Activated CD4-positive, CD25-positive, alpha-beta regulatory T cell treated with anti-CD3 and anti-CD28 coated beads, Interleukin-2, amount 50 U/mL, for 24 hours (primary cell): ENCODE measurements around the gene CCR6.
"Not testable (repeated sequence)": the region's sequence is repeated elsewhere in the genome, so short reads cannot be mapped to it uniquely, and the experiment has no call there.

Experiments used
- ATAC-seq, 2 donors: fragments of 150-1000 bp; cut with Tn5 transposase; one replicate each; pipeline ENCODE4 v1.10.0; 2021; ENCODE audit warnings: mild to moderate bottlenecking in 1 of 2, moderate library complexity in 1 of 2

The CCR6 gene

GRCh38 chr6:167145461-167145860 lies 22.6 kb downstream of the CCR6 start:
- no peak for ATAC-seq

GRCh38 chr6:167146135-167146534 lies 23.2 kb downstream of the CCR6 start:
- ATAC-seq = no peak

GRCh38 chr6:167146977-167147376 lies 24.1 kb downstream of the CCR6 start:
- ATAC-seq = no peak

GRCh38 chr6:167148021-167148420 lies 25.1 kb downstream of the CCR6 start:
- no peak for ATAC-seq

- no peak for ATAC-seq
Observed at GRCh38 chr6:167148997-167149396, 26.1 kb downstream of the CCR6 start.

GRCh38 chr6:167150941-167151549 lies 28.1 kb downstream of the CCR6 start:
- ATAC-seq = peak; percentile 73 to 80

- no peak for ATAC-seq
Observed at GRCh38 chr6:167151648-167152047, 28.8 kb downstream of the CCR6 start.

GRCh38 chr6:167152862-167153261 lies 30.0 kb downstream of the CCR6 start:
- peak in 1 of 2 donors; percentile 11 for ATAC-seq

- peak; percentile 19 to 34 for ATAC-seq
Observed at GRCh38 chr6:167153521-167153959, 30.6 kb downstream of the CCR6 start.

GRCh38 chr6:167154291-167154690 lies 31.4 kb downstream of the CCR6 start:
- ATAC-seq = no peak

GRCh38 chr6:167154895-167155294 lies 32.0 kb downstream of the CCR6 start:
- ATAC-seq = no peak

GRCh38 chr6:167157414-167157813 lies 34.5 kb downstream of the CCR6 start:
- no peak for ATAC-seq

- ATAC-seq = no peak
Observed at GRCh38 chr6:167157863-167158262, 35.0 kb downstream of the CCR6 start, which contains the start of gene GPR31. TSS of gene GPR31 (minus strand) at chr6:167157980. CDS start at chr6:167157831, 149 bp downstream.

GRCh38 chr6:167161851-167162467 lies 39.1 kb downstream of the CCR6 start:
- ATAC-seq = no peak

- ATAC-seq = no peak
Observed at GRCh38 chr6:167162591-167162990, 39.7 kb downstream of the CCR6 start.

- ATAC-seq = no peak
Observed at GRCh38 chr6:167163476-167164011, 40.6 kb downstream of the CCR6 start.

GRCh38 chr6:167164261-167164660 lies 41.4 kb downstream of the CCR6 start:
- no peak for ATAC-seq

GRCh38 chr6:167165858-167166471 lies 43.1 kb downstream of the CCR6 start:
- peak in 1 of 2 donors; percentile 67 for ATAC-seq

- ATAC-seq = not testable (repeated sequence)
Observed at GRCh38 chr6:167167699-167168098, 44.8 kb downstream of the CCR6 start.

GRCh38 chr6:167168296-167168695 lies 45.4 kb downstream of the CCR6 start:
- ATAC-seq = not testable (repeated sequence)

GRCh38 chr6:167169867-167170266 lies 47.0 kb downstream of the CCR6 start:
- not testable (repeated sequence) for ATAC-seq

- not testable (repeated sequence) for ATAC-seq
Observed at GRCh38 chr6:167171300-167171699, 48.4 kb downstream of the CCR6 start.

- ATAC-seq = not testable (repeated sequence)
Observed at GRCh38 chr6:167172011-167172410, 49.1 kb downstream of the CCR6 start.

GRCh38 chr6:167177271-167177670 lies 54.4 kb downstream of the CCR6 start:
- not testable (repeated sequence) for ATAC-seq
